Measurements from ENCODE around the gene FCGR3B. TPM values are rescaled to one million over a fixed set of nuclear protein-coding genes. Genes with fewer than 3 reads are reported as not detected.

Gene FCGR3B
- total RNA-seq (2021; ENCODE audit: unreplicated experiment), result not detected
- not detected for polyA plus RNA-seq (2012; ENCODE audit: insufficient read length)
- not detected for Bru-seq, nascent RNA
- not detected for BruChase-seq, experiment 1, labeled RNA remaining after a 2-hour chase
- not detected for BruChase-seq, experiment 2, labeled RNA remaining after a 6-hour chase
- long read RNA-seq, result 0 reads

DNA sequence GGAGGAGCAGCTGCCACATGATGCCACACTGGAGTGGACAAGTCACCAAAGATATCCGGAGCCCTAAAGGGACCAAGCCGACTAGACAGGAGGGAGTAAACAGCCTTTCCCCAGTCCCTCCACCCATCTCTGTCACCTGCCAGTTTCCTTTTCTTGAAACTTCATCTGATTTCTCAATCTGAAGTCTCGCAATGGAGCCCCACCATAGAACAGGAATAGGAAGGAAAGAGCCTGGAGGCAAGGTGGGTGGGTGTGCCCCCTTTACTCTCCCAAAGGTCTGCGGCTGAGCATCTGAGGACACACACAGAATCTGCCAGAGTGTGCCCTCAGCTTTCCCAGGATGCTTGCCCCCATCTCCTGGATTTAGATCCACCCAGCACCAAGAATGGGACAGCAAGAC is at the start of gene FCGR3B:
Gene FCGR3B (minus strand): TSS at position 101 of the 400 bp plus-strand sequence. CDS start 82 bp downstream, at position 19.
- no TSS peak for BruUV-seq (replicated peaks)
- intact Hi-C loops (cut with micrococcal nuclease; ENCODE audit: unreplicated experiment), result no loop called here

GRCh38 chr1:161678500-161678899 is 47.5 kb upstream of the FCGR3B start:
- TF ChIP-seq SIN3A (IDR thresholded peaks at IDR 0.05; ENCODE audit: borderline replicate concordance, insufficient read depth, low read depth, low read length) (no peak), TCF7L2 (IDR thresholded peaks at IDR 0.05; ENCODE audit: low read depth, low read length) (no peak), CTCF (IDR thresholded peaks at IDR 0.05) (no peak), POLR2AphosphoS5 (IDR thresholded peaks at IDR 0.05; ENCODE audit: low read depth, low read length) (no peak), REST (IDR thresholded peaks at IDR 0.05; ENCODE audit: insufficient read depth in 1 of 2, low read depth in 2 of 2, low read length in 1 of 2) (no peak)
- POLR2A ChIA-PET, result no interaction called here
- CTCF ChIA-PET, result no interaction called here
- H3K27me3 ChIP-seq (ENCODE audit: control insufficient read depth, insufficient read depth, low read length), result peaks cover 8% of the 10 kb centered on the region; the same call in 1 of the 2 replicates
- H3K27ac ChIP-seq (ENCODE audit: low read length), result no peak overlapping the region
- H3K4me1 ChIP-seq (ENCODE audit: control insufficient read depth, insufficient read depth, low read length), result no peaks in the 10 kb centered on the region
- H3K4me3 ChIP-seq (ENCODE audit: low read depth in 2 of 2, low read length in 2 of 2), result no peak overlapping the region
- no peak for ATAC-seq
- DNase-seq (ENCODE audit: low read depth, low spot score), result no peak
- intact Hi-C loops (cut with micrococcal nuclease; ENCODE audit: unreplicated experiment) (no loop called here), in situ Hi-C loops (cut with HindIII; ENCODE audit: low pct_unique_long_range_greater_than_20kb, low sequenced_read_pairs) (no loop called here)
- no TSS peak for BruUV-seq (replicated peaks)
- no peaks in the 10 kb centered on the region for H3K9me3 ChIP-seq (ENCODE audit: control insufficient read depth, insufficient read depth, low read depth, low read length)
- no peaks in the 10 kb centered on the region for H3K36me3 ChIP-seq (ENCODE audit: control insufficient read depth, insufficient read depth, low read length)

More for the DNA sequence above, at the start of gene FCGR3B:
- ChIA-PET CTCF (no interaction called here), POLR2A (no interaction called here)
- no peak for DNase-seq (ENCODE audit: low read depth, low spot score)
- in situ Hi-C loops (cut with HindIII; ENCODE audit: low pct_unique_long_range_greater_than_20kb, low sequenced_read_pairs), result no loop called here
- H3K9me3 ChIP-seq (ENCODE audit: control insufficient read depth, insufficient read depth, low read depth, low read length), result no peaks in the 10 kb centered on the region
- no peak within 1 kb of the TSS for H3K27ac ChIP-seq (ENCODE audit: low read length)
- no peak for TF ChIP-seq SIN3A (IDR thresholded peaks at IDR 0.05; ENCODE audit: borderline replicate concordance, insufficient read depth, low read depth, low read length)
- TF ChIP-seq REST (IDR thresholded peaks at IDR 0.05; ENCODE audit: insufficient read depth in 1 of 2, low read depth in 2 of 2, low read length in 1 of 2), result no peak
- no peak for TF ChIP-seq TCF7L2 (IDR thresholded peaks at IDR 0.05; ENCODE audit: low read depth, low read length)
- no peak for TF ChIP-seq CTCF (IDR thresholded peaks at IDR 0.05)
- no peak for TF ChIP-seq POLR2AphosphoS5 (IDR thresholded peaks at IDR 0.05; ENCODE audit: low read depth, low read length)
- H3K27me3 ChIP-seq (ENCODE audit: control insufficient read depth, insufficient read depth, low read length), result no peaks in the 10 kb centered on the region
- no peak within 1 kb of the TSS for H3K4me3 ChIP-seq (ENCODE audit: low read depth in 2 of 2, low read length in 2 of 2)
- no peak for ATAC-seq
- H3K36me3 ChIP-seq (ENCODE audit: control insufficient read depth, insufficient read depth, low read length), result no peaks in the 10 kb centered on the region
- H3K4me1 ChIP-seq (ENCODE audit: control insufficient read depth, insufficient read depth, low read length), result no peaks in the 10 kb centered on the region

All from Panc1 (cell line).